EL (cell line): ENCODE measurements around the gene SCG5.
A peak's percentile ranks its signal among the peaks of the same experiment; 100 is the strongest.
"Not testable (repeated sequence)": the region's sequence is repeated elsewhere in the genome, so short reads cannot be mapped to it uniquely, and the experiment has no call there.

Experiments
- DNase-seq: peaks from one replicate; pipeline ENCODE4 v3.0.0-alpha.2; 2016

SCG5 gene, protein sequence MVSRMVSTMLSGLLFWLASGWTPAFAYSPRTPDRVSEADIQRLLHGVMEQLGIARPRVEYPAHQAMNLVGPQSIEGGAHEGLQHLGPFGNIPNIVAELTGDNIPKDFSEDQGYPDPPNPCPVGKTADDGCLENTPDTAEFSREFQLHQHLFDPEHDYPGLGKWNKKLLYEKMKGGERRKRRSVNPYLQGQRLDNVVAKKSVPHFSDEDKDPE

DNA sequence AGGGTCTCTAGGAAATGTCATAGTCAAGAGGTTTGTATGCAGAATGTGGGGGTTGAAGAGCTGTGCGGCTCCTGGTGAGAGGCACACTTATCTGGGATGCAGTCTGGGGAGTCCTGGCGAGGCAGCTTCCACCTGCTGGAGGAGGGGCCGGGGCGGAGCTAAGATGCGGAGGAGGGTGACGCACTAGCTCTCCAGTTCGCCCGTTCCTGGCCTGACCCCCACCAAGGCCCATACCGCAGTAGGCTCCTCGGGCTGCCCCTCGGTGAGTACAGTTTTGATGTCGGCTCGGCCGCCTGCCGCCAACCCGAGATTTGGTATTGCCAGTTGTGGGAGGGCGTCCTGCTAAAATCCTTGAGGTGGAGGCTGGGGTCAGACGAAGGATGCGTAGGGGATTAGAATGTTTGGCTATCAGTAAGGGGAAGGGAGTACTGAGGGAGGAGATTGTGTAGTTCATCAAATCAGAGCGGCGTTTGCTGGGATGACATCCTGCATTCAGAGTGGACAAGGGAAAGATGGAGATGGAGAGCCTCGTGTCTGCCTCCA, at the start of gene SCG5:
Gene SCG5 (plus strand): TSS at position 194 of the 543 bp plus-strand sequence. CDS start 1,883 bp downstream, outside the sequence.
- DNase-seq, result no peak

DNA sequence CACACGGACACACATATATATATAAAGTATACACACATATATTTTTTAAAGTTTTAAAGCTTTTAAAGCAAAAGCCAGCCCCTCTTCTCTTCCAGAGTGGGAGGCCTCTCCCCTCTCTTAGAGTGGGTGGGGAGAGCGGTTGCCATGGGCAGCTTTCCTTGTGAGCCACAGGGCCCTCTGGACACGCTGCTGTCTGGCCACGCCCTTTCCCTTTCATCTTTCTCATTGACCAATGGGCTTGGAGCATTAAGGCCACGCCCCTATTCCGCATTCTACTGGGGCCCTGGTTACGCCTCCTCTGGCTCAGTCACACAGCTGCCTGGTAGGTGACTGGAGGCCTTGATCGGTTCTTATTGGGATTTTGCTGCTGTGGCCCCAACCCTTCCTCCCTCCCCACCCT, 48.4 kb upstream of the SCG5 start, which contains the start of gene GOLGA8N:
Gene GOLGA8N (plus strand): TSS at position 306 of the 400 bp plus-strand sequence.
- not testable (repeated sequence) for DNase-seq

DNA sequence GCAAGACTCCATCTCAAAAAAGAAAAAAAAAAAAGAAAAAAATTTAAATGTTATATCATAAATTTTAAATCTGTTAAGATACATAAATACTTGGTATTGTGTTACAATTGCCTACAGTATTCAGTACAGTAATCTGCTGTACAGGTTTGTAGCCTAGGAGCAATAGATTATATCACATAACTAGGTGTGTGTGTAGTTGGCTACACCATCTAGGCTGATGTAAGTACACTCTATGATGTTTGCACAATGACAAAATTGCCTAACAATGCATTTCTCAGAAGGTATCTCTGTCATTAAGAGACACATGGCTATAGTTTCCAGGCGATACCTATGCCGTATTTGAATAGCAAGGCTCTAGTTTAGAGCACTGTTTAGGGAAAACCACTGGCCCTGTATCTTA, 32.0 kb upstream of the SCG5 start:
- not testable (repeated sequence) for DNase-seq

DNA sequence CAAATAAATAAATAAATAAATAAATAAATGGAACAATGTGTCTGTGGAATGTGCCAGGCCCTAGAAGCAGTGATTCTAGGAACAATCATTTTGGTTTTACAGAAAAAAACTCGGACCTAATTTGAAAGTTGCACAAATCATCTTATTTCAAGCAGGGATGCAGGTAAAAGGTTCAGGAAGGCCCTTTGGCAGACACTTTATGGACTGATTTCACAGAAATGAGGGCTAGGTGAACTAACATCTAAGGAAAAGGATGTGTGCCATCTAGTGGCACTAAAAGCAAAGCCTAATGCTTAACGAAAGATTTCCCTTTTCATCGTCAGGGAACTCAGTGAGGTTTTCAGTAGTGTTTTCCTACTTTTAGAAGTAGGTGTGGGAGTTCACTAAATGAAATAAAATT, 30.8 kb upstream of the SCG5 start:
- DNase-seq, result peak; percentile 43

DNA sequence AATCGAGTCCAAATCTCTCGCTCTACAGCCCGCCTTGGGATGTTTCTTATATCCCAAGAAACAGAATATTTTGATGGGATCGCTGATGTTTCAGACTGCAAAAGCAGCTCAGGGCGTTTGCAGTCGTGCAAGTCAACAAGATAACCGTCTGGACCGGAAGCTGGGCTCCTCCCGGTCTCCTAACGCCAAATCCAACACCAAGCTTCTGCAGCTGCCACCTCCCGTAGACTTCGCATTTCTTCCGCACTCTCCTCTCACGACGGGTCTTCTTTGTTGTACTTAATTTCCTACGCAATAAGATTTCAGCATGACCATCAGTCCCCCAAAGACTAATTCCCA, 26.8 kb upstream of the SCG5 start:
- DNase-seq, result not testable (repeated sequence)

DNA sequence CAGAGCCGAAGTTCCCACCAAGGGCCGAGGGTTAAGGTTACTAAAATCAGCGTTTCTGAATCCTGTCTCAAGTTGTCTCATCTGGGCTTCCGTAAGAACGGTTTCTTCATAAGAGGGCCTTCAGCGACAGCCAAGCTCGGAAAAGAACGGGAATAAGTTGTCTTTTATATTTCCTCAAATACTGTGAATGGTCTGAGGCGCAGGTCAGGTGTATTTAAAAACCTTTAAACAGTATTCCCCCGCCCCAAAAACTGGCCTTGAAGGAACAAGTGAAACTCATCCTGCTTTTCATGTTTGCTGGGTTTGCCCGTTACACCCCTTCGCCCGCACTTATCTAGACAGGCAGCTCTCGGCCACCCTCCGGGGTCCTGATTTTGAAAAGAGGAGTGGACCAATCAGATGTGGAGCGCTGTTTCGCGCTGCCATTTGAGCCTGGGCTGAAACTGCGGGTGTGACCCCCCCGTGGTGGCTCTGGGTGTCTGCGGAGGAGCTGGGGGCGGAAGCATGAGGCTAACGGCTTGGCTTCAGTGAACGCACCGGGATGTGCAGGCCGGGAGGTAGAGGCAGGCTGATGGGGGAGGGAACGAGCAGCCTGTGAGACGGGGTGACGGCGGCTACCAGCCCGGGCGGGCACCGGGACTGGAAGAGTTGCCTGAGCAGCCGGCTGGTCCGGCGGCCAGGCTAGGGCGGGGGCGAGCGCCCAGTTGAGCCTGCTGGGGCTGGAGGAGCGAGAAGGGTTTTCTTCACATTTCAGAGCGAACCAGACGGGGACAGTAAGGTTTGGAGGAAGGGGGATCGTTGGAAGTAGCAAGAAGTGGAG, 26.2 kb upstream of the SCG5 start, which contains the start of gene ARHGAP11A:
Gene ARHGAP11A (plus strand): TSS at position 454 of the 820 bp plus-strand sequence. CDS start 708 bp downstream, outside the sequence.
- peak; percentile 82 for DNase-seq

DNA sequence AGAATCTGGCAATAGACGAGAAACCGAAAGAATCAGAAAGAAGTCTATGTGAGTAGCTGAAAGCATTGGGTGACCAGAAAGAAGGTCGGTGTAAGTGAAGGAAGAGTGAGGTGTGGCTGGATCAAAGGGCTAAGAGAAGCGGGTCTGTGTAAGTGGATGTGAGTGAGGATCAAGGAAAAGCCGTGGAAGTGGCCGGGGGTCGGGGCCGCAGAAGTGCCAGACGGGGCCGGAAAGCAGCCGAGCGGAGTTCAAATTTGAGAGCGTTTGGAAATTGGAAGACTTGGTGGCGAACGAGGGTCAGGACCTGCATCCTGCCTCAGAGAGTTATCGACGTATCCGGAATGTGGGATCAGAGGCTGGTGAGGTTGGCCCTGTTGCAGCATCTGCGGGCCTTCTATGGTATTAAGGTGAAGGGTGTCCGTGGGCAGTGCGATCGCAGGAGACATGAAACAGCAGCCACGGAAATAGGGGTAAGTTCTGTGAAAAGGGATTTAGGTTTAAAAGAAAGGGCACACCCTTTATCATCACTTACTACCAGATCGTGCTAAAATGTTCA, 25.6 kb upstream of the SCG5 start:
- peak; percentile 34 for DNase-seq

DNA sequence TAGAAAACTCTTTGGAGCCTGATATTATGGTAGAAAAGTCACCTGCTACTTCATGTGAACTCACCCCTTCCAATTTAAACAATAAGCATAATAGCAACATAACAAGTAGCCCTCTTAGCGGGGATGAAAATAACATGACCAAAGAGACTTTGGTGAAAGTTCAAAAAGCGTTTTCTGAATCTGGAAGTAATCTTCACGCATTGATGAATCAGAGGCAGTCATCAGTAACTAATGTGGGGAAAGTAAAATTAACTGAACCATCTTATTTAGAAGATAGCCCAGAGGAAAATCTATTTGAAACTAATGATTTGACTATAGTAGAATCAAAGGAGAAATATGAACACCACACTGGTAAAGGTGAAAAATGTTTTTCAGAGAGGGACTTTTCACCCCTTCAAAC, 5.1 kb upstream of the SCG5 start:
- DNase-seq, result no peak

DNA sequence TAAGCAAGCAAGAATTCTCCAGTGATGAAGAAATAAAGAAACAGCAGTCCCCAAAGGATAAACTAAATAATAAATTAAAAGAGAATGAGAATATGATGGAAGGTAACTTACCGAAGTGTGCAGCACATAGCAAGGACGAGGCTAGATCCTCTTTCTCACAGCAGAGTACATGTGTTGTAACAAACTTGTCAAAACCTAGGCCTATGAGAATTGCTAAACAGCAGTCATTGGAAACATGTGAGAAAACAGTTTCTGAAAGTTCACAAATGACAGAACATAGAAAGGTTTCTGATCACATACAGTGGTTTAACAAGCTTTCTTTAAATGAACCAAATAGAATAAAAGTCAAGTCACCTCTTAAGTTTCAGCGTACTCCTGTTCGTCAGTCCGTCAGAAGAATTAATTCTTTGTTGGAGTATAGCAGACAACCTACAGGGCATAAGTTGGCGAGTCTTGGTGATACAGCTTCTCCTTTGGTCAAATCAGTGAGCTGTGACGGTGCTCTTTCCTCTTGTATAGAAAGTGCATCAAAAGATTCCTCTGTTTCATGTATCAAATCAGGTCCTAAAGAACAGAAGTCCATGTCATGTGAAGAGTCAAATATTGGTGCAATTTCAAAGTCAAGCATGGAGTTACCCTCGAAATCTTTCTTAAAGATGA, 4.5 kb upstream of the SCG5 start:
- DNase-seq, result no peak

DNA sequence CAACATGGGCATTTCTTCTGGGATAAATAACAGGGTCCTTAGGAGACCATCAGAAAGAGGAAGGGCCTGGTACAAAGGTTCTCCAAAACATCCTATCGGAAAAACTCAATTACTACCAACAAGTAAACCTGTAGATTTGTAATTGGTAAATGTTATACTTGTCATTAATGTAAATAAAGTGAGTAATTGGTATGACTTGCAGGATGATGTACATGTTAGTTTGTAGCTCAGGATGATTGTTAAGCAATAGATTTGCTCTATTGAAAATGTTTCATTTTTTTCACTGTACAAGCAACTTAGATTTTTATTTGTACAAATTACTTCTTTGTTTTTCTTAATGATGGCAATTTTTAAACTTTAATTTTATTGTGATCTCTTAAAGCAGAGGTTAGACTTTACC, 3.8 kb upstream of the SCG5 start:
- DNase-seq, result no peak

DNA sequence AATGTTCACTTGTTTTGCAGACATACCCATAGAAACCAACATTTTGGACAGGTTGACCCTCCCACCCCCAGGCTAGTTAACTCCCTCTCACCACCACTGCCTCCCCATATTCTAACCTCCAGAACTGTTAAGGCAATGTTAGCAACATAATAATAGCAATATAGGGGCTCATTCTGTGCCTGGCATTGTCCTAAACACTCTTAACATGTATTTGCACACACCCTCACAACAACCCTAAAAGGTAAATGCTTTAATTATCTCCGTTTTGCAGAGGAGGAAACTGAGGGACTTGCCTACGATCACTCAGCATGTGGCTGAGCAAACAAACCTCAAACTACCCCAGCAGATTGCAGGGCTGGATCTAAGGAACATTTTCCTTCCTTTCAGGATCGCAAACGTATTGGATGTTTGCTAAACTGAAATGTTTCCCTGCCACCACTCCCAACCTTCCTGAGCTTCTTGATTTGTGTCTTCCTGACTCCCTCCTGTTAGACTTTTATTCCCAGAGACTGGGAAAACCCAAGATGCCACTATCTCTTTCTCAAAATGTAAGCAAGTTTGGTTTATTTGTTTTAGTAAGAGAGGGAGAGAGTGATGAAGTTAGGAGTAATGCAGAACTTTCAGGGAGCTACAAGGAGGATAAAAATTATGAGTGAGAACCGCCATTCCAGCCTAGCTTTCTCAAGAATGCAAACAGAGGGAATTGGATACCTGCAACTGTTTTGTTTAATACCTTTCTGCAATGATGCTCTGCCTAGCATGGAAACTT, 1.3 kb downstream of the SCG5 start:
- DNase-seq, result no peak

DNA sequence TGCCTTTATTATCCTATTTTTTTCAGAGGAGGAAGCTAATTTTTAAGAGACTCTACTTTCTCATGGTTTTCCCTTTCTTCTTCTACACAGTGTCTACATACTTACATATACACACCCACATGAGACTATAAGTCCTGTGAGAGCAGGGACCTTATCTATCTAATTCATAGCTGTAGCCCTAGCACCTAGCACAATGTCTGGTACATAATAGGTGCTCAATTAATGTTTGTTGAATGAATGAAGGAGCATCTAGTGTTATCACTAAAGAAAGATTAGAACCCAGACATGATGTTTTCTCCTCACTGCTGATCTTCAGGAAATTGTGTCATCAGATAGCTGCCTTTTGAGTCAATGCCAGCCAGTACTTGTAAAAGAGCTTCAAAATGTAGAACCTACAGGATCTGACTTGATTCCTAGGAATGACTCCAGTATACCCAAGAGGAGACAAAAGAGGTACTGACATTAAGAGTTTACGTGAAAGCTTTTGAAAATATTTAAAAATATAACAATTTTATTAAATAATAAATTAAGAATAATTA, 2.5 kb downstream of the SCG5 start:
- DNase-seq, result peak; percentile 43

DNA sequence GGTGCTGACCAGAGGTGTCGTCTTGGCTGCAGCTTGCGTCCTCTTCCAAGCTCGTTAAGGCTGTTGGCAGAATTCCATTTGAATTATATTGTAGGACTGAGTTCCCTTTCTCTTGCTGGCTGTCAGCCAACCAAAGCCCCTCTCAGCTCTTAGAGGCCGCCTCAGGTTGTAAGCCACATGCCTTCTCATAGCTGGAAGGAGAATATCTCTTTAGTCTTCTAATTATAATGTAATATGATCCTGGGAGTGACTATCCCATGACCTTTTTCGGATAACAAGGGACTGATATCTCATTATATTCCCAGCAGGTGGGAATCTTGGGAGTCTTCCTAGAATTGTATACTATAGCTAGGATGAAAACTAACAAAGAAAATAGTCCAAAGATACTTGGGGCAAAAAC, 4.8 kb downstream of the SCG5 start:
- DNase-seq, result no peak

DNA sequence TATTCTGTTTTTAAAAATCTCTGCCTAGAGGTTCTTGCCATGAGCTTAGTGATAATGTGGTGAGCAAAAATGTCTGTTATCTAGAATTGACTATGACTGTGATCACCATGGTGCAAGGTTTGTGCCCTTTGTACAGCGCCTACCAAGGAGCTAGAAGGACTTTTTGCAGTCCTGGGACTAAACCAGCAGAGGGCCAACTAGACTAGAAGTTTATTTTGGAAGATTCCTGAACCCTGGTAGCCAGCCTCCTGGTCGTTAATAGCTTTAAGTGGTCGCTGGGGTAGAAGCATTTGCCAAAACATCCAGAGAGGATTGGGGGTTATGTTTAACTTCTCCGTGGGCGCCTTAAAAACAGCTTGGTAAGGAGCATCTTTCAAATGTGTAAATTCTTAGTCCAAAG, 7.8 kb downstream of the SCG5 start:
- DNase-seq, result peak; percentile 42

DNA sequence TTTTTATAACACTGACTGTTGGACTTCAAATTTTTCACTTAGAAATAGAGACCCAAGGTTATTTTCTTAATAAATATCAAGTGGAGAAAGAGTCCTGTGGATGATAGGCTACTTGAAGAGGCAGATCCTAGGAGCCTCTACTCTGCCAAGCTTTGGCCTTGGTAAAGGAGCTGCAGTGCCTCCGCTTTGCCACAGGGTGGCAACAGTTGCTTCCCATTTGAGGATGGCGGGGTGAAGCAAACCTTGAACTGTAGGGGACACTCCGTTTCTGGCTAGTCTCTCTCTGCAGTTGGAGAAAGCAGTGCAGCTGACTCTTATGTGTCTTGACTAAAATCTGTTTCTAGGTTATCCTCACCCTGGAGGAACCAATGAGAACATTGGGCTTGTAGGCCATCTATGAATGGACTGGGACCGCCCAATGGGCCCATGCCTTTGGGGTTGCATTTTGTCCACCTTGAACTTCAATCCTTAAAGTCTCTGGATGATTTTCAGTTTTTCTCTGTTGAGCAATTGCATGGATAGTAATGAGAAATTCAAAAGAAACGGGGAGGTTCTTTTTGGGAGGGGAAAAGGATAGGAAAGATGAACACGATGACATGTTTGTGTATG, 9.8 kb downstream of the SCG5 start:
- peak; percentile 76 for DNase-seq

DNA sequence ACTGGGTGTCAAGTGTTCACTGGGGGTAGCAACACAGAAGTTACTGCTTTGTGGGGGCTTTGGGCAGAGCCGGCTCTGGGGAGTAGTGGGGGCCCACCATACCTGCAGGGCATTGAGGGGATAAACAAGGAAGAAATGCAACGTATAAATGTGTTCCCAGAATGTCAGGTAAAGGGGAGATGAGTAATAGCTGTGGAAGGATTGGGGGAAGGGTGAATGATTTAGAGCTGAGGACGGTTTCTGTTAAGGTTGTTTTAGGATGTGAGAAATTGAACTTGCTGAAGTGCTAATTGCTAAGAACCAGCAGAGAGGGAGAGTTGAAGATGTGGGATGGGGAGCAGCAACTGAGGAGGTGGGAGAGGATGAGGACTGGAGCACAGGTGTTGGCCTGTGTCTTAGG, 10.7 kb downstream of the SCG5 start:
- DNase-seq, result no peak

DNA sequence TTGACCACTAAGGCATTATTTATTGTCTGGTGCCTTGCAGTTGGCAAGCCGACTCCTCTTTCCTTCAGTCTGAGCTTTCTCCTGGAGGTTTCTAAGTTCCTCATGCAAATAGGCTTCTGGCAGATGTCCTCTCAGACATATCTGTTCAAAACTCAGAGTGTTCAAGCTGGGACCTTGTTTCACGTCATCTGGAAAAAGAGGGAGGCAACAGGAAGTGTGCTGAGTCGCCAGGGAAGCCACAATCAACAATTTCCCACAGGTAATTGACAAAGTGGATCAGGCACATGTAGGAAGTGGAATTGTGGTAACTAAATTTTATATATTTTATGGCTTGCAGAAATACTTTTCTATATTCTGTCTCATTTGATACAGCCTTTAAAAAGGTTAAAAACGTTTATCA, 14.6 kb downstream of the SCG5 start:
- no peak for DNase-seq

DNA sequence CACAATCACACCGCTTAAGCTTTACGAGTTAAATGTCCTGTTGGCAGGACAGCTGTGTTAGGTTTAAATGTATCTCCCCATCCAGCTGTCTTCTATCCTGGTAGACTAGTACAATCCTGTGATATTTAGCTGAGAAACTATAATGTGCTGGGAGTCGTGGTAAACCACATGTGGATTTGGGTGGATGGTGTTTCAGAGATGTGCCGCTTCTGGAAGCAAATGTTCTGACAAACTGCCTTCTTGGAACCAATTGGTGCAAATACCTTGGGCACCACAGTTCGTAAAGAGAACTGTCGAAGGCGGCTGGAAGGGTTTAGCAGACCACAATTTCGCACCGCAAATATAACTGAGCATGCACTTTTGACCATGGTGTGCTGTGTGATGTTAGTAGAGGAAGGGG, 15.0 kb downstream of the SCG5 start:
- no peak for DNase-seq

DNA sequence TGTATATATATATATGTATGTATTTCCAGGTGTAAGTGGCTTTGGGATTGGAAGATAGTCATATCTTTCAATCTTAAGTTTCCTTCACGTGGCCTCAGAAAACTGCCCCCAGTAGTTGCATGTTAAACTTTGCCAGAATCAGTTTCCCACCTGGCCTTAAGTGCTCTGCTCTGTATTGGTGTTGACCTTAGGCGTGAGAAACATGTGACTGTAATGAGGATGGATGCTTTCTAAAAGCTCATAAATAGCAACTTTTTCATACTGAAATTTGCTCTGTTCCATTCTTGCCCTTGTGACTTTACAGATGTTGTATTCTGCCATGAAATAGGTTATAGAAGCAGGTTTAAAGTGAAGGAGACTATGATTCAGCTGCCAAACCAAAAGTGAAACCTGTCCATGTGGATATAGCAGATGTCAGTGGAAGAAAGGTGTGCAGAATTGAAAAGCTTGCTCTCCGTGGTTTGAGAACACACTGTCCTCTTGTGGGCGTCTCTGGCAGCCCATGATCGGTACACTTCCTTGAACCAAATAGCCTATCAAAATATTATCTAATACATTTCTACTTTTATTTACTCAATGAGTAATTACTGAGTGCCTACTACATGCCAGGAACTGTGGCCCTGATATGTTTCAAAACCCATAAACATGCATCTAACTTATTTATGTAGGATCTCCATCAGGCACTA, 15.8 kb downstream of the SCG5 start:
- DNase-seq, result no peak

DNA sequence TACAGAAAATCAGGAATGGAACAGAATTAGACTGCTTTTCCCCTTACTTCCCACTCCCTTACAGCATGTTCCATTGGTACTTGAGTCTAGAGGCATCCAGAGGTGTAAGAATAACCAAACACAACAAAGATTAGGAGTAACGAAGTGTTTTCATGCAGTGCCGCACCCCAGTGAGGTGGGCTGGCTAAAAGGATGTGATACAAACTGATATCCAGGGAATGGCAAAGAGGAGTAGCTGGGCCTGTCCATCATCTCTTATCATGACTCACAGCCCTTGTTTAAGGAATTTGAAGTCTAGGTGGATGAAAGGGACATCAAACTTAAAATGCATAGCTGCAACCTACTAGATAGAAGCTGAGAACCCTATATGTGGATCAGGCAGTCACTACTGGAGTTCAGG, 16.4 kb downstream of the SCG5 start:
- no peak for DNase-seq
